ENCODE measurements around the gene NELL2. TPM values are rescaled to one million over a fixed set of nuclear protein-coding genes. Genes with fewer than 3 reads are reported as not detected.

Gene NELL2
- total RNA-seq, 1 experiment from 2014 or later, result 32.7 TPM

- Histone ChIP-seq H2BK5ac (ENCODE audit: insufficient read length, low read length) (no peak overlapping the region), H3K14ac (ENCODE audit: insufficient read depth, low read length) (no peak overlapping the region), H4K91ac (ENCODE audit: insufficient read length, low read depth, low read length) (no peak overlapping the region), H3K9me3 (ENCODE audit: control insufficient read depth, low read depth, low read length) (no peaks in the 10 kb centered on the region), H3K27me3 (ENCODE audit: insufficient read depth, low read length) (no peaks in the 10 kb centered on the region), H3K79me1 (ENCODE audit: insufficient read depth, low read depth, low read length, poor library complexity, severe bottlenecking) (no peaks in the 10 kb centered on the region), H4K20me1 (ENCODE audit: control insufficient read depth, insufficient read depth, insufficient read length) (no peaks in the 10 kb centered on the region), H3K23me2 (ENCODE audit: insufficient read length, low read depth, low read length, poor library complexity, severe bottlenecking) (no peaks in the 10 kb centered on the region), H3K56ac (ENCODE audit: insufficient read length, low read depth, low read length) (no peak overlapping the region), H2AFZ (ENCODE audit: low read length) (no peak overlapping the region), H3K79me2 (ENCODE audit: insufficient read depth, low read length) (no peaks in the 10 kb centered on the region), H3K4me1 (ENCODE audit: insufficient read depth, low read length) (peaks cover 2% of the 10 kb centered on the region; the same call in 1 of the 2 replicates), H2BK12ac (ENCODE audit: insufficient read length, low read depth, low read length) (no peak overlapping the region), H3K4me2 (ENCODE audit: insufficient read depth, insufficient read length, low read length) (peak overlapping the region; percentile 3), H3K18ac (ENCODE audit: insufficient read length, low read depth, low read length) (no peak overlapping the region), H3K27ac (ENCODE audit: insufficient read length, low read depth, low read length) (no peak overlapping the region), H2BK15ac (ENCODE audit: low read depth, low read length) (no peak overlapping the region), H3K4ac (ENCODE audit: low read depth, low read length) (no peak overlapping the region), H2AK5ac (ENCODE audit: insufficient read length, low read length) (no peak overlapping the region), H3T11ph (ENCODE audit: low read length) (no peak overlapping the region), H2BK120ac (ENCODE audit: low read depth, low read length, poor library complexity, severe bottlenecking) (no peak overlapping the region), H2BK20ac (ENCODE audit: low read depth, low read length, poor library complexity, severe bottlenecking) (no peak overlapping the region), H3K23ac (ENCODE audit: insufficient read length, low read depth, low read length) (no peak overlapping the region), H4K8ac (replicated peaks; ENCODE audit: insufficient read length, low read depth, low read length) (no peak overlapping the region), H4K5ac (ENCODE audit: insufficient read length, low read depth, low read length) (no peak overlapping the region), H3K9ac (ENCODE audit: extremely low read depth, insufficient read length, low read length) (no peak overlapping the region)
- Mint-ChIP-seq H3K36me3 (ENCODE audit: insufficient read depth in 1 of 3, low read depth in 3 of 3) (no peaks in the 10 kb centered on the region), H3K9me3 (no peaks in the 10 kb centered on the region), H3K4me3 (peak overlapping the region in 1 of 2 experiments; percentile 23; a peak in 1 of 5 replicates), H3K27ac (peak overlapping the region; percentile 41 to 84 (median 67); a peak in 5 of 7 replicates), H3K27me3 (ENCODE audit: low read depth) (no peaks in the 10 kb centered on the region), H3K4me1 (peaks cover 16 to 20% of the 10 kb centered on the region in 2 experiments)
- no peak for TF ChIP-seq CTCF (conservative IDR thresholded peaks at IDR 0.05)
- DNase-seq, result no peak
- no CpG with 5 or more reads among the region's 8 CpGs for WGBS (ENCODE audit: extremely low coverage, insufficient read length, low lambda C conversion rate)
These were observed 104.6 kb downstream of the NELL2 start for GRCh38 chr12:44771485-44772021.

Measured in H9 (cell line).